ENCODE data around the gene VWA2.
A peak's percentile ranks its signal among the peaks of the same experiment; 100 is the strongest.

The VWA2 gene

DNA sequence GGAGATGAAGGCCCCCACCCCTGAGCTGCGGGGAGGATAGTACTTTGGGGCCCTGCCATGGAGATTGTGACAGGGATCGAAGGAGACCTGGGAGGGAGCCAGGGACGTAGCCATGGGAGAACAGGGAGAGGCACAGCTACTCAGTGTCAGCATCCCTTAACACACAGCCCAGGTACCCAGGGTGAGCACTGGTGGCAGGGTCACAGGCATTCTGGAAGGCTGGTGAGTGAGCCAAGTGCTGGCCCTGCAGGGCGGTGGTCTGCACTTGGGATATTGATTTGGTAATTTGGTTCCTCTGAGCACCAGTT, 39.8 kb downstream of the VWA2 start:
- DNase-seq: no peak

DNA sequence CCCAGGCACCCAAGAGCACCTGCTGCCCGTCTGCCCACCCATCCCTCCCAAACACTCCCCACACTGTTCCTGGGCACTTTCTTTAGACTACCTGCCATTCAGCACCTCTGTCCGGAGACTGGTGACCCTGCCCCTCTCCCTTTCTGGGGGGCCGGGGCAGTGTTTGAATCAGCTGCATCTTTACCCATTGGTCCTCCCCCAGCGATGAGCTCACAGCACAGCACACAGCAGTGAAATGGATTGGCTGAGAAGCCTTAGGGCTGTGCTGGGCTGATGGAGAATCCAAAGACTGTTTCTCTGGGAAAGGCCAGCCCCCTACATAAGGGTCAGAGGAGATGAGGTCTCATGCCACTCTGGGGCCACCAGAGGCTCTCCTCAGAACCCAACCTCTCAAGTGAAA, 40.2 kb downstream of the VWA2 start:
- DNase-seq: no peak

DNA sequence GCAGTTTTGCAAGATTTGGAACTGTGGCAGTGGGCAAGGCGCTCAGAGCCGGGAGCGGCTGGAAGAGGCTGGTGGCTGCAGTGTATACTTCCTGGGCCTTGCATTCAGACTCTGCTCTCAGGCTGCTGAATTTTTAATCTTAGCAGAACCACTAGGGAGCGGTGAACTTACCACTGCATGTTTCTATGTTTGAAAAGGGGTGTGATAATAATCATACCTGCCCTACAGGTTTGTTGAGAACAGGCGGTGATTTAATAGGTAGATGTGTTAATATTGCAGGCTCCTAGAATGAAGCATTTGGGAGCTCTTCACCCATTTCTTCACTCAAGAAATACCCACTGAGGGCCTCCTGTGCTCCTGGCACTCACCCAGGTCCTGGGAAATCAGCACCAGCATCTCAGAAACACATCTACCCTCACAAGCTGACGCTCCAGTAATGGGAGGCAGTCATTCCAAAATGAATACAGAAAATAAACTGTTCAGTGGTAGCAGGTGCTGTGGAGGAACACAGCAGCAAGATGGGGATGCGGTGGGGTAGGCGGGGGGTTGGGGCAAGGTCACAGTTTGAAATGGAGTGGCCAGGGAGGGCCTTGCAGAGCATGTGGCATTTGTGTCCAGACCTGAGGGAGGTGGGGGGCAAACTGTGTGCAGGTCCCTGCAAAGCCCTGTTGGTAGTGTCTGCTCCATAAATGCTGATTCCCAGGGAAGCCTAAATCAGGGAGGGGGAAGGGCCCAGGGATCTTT, 41.0 kb downstream of the VWA2 start:
- DNase-seq: no peak

- no peak for DNase-seq
Observed at GRCh38 chr10:114281006-114281405, 42.0 kb downstream of the VWA2 start.

GRCh38 chr10:114281461-114281860, 42.4 kb downstream of the VWA2 start:
- no peak for DNase-seq

DNA sequence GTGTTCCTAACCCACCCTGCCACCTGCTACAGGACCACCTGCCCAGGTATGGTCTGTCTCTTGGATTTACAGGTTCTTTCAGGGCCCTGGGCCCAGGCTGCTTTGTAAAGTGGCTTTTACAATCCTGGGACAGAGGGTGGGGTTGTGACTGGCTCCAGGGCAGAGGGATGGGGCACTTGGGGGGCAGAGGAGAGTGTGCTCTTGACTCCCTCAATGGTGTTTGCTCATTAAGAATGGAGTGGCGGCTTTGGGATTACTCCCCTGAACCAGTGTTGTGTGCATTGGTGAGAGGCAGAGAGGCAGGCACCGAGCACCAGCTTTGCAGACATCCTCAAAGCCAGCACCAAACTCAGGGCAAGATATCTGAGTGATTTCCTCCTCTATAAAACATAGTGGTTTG, 43.5 kb downstream of the VWA2 start:
- no peak for DNase-seq

GRCh38 chr10:114283091-114283490, 44.0 kb downstream of the VWA2 start:
- no peak for DNase-seq

DNA sequence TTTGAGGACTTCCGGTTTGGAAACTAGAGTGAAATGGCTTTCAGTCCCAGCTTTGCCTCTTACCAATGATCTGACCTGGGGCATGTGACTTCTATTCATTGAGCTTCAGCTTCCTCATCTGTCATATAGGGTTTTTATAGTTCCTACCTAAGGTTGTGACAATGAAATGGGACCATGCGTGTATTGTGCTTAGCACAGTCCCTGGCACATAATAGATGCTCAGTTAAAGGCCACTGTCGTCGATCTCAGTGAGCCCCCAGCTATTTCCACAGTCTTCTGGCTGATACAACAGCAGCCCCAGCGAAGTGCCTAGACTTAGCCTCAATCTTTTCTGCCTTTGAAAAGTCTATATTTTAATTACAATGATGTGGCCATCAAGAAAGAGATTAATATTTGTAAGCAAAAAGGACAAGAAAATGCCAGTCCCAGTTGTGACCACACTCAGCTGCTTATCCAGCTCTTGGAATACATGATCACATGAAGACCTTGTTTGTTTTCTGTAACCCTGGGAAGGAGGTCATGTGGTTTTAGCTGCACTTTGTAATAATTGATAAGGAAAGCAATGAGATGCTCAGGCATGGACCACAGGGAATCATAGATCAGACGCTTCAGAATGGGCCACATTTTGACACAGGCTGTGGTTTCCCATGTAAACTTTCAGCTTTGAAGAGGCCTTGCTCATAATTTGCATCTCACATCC, 44.6 kb downstream of the VWA2 start:
- DNase-seq: no peak

DNA sequence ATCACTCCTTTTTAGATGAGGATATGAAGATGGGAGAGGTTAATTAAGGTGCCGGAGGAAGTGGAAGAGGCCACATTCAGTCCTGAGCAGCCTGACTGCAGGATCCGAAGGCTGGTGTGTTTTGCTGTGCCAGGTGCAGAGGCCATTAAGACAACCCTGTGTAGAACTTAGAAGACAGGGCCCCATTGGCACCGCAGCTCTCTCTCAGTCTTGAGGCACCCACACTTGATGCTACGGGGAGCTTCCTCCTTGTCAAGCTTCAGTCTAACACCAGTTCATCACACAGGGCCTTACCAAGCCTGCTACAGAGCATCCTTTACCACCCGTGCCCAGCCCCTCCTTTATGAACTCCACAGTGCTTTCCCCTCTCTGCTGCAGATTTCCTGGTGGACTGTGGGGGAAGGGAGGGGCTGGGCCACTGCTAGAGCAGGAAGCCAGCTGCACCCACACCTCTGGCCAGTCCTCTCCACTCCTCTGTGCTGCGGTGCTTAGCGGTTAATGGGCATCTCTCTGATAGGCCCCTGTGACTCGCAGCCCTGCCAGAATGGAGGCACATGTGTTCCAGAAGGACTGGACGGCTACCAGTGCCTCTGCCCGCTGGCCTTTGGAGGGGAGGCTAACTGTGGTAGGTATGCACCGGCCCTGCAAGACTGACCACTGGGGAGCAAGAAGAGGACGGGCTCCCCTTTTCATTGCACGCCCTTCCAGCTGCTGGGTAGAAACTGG, 45.5 kb downstream of the VWA2 start:
- DNase-seq: no peak

GRCh38 chr10:114285961-114286441, 46.9 kb downstream of the VWA2 start:
- DNase-seq: no peak

- DNase-seq: no peak
Observed at GRCh38 chr10:114286921-114287320, 47.9 kb downstream of the VWA2 start.

DNA sequence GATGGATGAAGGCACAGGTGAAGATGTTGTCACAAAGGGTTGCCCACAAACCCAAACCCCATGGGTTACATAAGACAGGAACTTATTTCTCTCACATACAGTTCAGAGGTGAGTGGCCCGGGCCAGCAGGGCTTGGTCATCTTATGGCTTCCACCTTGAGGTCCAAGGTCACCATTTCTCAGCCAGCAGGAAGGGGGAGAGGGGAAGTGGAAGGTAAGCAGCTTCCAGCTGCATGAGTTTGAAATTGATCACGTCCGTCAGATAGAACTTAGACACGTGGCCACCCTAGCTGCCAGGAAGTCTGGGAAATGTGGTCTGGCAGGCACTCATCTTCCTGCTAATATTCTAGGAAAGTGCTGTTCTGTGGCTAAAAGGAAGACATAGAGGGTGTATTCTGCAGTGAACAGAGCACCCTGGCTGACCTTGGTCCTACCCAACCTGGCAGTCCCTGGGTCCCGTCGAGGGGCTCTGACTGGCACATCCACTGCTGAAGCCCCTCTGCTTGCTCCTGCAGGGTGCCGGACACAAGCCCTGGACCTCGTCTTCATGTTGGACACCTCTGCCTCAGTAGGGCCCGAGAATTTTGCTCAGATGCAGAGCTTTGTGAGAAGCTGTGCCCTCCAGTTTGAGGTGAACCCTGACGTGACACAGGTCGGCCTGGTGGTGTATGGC, 49.5 kb downstream of the VWA2 start:
- DNase-seq: peak; percentile 37

DNA sequence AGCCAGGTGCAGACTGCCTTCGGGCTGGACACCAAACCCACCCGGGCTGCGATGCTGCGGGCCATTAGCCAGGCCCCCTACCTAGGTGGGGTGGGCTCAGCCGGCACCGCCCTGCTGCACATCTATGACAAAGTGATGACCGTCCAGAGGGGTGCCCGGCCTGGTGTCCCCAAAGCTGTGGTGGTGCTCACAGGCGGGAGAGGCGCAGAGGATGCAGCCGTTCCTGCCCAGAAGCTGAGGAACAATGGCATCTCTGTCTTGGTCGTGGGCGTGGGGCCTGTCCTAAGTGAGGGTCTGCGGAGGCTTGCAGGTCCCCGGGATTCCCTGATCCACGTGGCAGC, 50.0 kb downstream of the VWA2 start:
- DNase-seq: no peak

GRCh38 chr10:114290038-114290437, 51.0 kb downstream of the VWA2 start:
- DNase-seq: no peak

DNA sequence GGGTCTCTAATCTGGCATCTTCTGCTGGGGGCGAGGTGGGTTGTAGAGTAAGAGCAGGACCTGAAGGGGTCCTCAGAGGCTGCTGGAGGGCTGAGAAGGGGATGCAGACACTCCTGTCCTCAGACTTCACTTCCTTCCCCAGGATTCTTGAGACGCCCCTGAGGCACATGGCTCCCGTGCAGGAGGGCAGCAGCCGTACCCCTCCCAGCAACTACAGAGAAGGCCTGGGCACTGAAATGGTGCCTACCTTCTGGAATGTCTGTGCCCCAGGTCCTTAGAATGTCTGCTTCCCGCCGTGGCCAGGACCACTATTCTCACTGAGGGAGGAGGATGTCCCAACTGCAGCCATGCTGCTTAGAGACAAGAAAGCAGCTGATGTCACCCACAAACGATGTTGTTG, 52.0 kb downstream of the VWA2 start:
- DNase-seq: no peak

DNA sequence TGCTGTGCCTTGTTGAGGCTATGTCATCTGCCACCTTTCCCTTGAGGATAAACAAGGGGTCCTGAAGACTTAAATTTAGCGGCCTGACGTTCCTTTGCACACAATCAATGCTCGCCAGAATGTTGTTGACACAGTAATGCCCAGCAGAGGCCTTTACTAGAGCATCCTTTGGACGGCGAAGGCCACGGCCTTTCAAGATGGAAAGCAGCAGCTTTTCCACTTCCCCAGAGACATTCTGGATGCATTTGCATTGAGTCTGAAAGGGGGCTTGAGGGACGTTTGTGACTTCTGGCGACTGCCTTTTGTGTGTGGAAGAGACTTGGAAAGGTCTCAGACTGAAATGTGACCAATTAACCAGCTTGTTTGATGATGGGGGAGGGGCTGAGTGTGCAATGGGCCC, 52.5 kb downstream of the VWA2 start:
- no peak for DNase-seq

DNA sequence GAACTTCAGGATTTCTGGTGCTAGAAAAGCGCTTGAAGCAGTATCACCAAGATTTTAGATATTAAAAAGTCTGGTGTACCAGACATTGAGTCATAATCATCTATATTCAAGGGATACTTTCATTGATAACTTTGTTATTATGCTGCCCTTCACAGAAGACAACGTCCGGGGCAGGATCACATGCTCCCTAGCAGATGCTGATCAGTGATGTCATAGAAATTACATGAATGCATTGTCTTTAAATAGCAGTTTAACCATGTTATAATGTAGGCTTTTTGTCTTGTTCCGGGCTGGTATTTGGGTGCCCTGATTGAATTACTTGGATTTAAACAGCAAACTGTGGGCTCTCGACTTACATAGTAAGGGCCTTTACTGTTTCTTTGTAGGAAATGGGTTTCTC, 54.0 kb downstream of the VWA2 start:
- no peak for DNase-seq

GRCh38 chr10:114294549-114294948, 55.5 kb downstream of the VWA2 start:
- DNase-seq: no peak

DNA sequence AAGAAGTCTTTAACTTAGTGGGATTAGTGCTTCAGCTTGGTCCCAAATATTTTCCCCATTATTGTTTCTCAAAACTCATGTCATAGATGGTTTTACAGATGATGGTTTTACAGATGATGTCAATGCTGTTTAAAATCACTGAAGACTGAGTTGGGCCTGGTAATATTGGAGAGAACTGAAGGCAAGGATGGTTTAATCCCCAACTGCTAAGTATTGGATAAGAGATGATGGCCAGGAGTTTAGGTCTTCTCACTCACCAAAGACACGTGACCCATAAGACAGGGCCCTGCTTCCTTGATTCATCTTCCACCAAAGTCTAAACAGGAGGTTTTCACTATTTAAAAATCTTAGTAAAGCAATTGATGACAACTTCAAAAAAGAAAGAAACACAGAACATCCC, 56.3 kb downstream of the VWA2 start:
- DNase-seq: no peak

- no peak for DNase-seq
Observed at GRCh38 chr10:114297136-114297705, 58.2 kb downstream of the VWA2 start.

- no peak for DNase-seq
Observed at GRCh38 chr10:114300036-114300645, 61.1 kb downstream of the VWA2 start.

DNA sequence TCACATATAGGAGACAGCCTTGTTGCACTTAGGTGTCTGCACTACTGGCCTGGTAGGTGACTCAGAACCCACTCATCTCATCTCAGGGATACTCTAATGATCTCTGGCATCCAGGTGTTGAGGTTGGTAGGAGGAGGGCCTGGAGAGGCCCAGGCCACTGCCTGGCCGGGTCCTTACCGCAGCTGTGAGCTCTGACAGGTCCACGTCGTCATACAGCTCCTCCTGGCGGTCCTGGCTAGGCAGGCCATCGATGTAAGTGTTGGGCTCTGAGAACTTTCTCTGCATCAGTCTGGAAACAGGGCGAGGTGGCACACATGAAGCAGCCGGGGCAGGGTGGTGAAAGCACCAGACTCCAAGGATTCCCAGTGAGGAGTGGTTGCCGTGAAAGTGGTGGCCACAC, 62.1 kb downstream of the VWA2 start:
- DNase-seq: no peak
